ENCODE data around the gene SLC22A17. TPM values are rescaled to one million over a fixed set of nuclear protein-coding genes. Genes with fewer than 3 reads are reported as not detected.
A peak's percentile ranks its signal among the peaks of the same experiment; 100 is the strongest.
"Not testable (repeated sequence)": the region's sequence is repeated elsewhere in the genome, so short reads cannot be mapped to it uniquely, and the experiment has no call there.

SLC22A17 gene
- total RNA-seq (10 to 100 TPM; 13.4 to 27.3 TPM), polyA plus RNA-seq (1 to 10 TPM; 5.4 to 6.0 TPM)
- long read RNA-seq, donor 1, partial matches to known transcripts = 6 of 13 reads
- long read RNA-seq, donor 1, other reads (novel, unspliced or antisense) = 0 of 13 reads
- long read RNA-seq, donor 2, partial matches to known transcripts = 0 of 1 reads
- long read RNA-seq, donor 2, other reads (novel, unspliced or antisense) = 0 of 1 reads
- long read RNA-seq, donor 3, partial matches to known transcripts = 0 of 2 reads
- long read RNA-seq, donor 3, other reads (novel, unspliced or antisense) = 0 of 2 reads
- long read RNA-seq, donor 4, partial matches to known transcripts = 0 of 1 reads
- long read RNA-seq, donor 4, other reads (novel, unspliced or antisense) = 0 of 1 reads
- long read RNA-seq, donor 5, partial matches to known transcripts = 9 of 14 reads
- long read RNA-seq, donor 5, other reads (novel, unspliced or antisense) = 0 of 14 reads

- no peaks in the 10 kb centered on the region for H3K9me3 ChIP-seq (ENCODE audit: control insufficient read depth in 4 of 4, insufficient read depth in 3 of 4, low read length in 3 of 4)
- ATAC-seq (ENCODE audit: insufficient read depth, low FRiP score) (peak; percentile 74), DNase-seq (peak; percentile 93 to 96 (median 96))
- TF ChIP-seq, protein P1, sequence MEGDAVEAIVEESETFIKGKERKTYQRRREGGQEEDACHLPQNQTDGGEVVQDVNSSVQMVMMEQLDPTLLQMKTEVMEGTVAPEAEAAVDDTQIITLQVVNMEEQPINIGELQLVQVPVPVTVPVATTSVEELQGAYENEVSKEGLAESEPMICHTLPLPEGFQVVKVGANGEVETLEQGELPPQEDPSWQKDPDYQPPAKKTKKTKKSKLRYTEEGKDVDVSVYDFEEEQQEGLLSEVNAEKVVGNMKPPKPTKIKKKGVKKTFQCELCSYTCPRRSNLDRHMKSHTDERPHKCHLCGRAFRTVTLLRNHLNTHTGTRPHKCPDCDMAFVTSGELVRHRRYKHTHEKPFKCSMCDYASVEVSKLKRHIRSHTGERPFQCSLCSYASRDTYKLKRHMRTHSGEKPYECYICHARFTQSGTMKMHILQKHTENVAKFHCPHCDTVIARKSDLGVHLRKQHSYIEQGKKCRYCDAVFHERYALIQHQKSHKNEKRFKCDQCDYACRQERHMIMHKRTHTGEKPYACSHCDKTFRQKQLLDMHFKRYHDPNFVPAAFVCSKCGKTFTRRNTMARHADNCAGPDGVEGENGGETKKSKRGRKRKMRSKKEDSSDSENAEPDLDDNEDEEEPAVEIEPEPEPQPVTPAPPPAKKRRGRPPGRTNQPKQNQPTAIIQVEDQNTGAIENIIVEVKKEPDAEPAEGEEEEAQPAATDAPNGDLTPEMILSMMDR (IDR thresholded peaks at IDR 0.05; ENCODE audit: control extremely low read depth, extremely low read depth) = no peak
- peaks cover 0 to 13% (median 2%) of the 10 kb centered on the region in 4 donors for H3K36me3 ChIP-seq (ENCODE audit: control insufficient read depth in 4 of 4, insufficient read depth in 4 of 4, low read length in 4 of 4)
- no peaks in the 10 kb centered on the region for H3K27me3 ChIP-seq (ENCODE audit: control insufficient read depth in 3 of 3, insufficient read depth in 3 of 3, low read length in 2 of 3)
- H3K9ac ChIP-seq (ENCODE audit: insufficient read depth in 1 of 2, low read length in 2 of 2) = peak within 1 kb of the TSS in 1 of 2 donors; percentile 78
- H3K27ac ChIP-seq (ENCODE audit: low read depth in 1 of 2, low read length in 1 of 2) = no peak within 1 kb of the TSS
- H3K4me1 ChIP-seq (ENCODE audit: control insufficient read depth in 5 of 5, insufficient read depth in 5 of 5, low read length in 5 of 5) = peaks cover 0 to 10% (median 6%) of the 10 kb centered on the region in 5 donors
- H3K4me3 ChIP-seq = peak within 1 kb of the TSS; percentile 64
- 1 to 3% methylated on average over 36 to 42 of the region's 42 CpGs for WGBS, 2 donors
Observed at GRCh38 chr14:23352506-23353432, at the start of gene SLC22A17. Gene SLC22A17 (minus strand): TSS chr14:23352887.

GRCh38 chr14:23401291-23401690 lies 48.6 kb upstream of the SLC22A17 start:
- H3K27ac ChIP-seq (ENCODE audit: low read depth in 1 of 2, low read length in 1 of 2) = peak overlapping the region in 1 of 2 donors; percentile 91
- WGBS, 2 donors = 50 to 67% methylated on average over 4 of the region's 4 CpGs
- ATAC-seq (ENCODE audit: insufficient read depth, low FRiP score) (no peak), DNase-seq (no peak)
- no peaks in the 10 kb centered on the region for H3K4me1 ChIP-seq (ENCODE audit: control insufficient read depth in 5 of 5, insufficient read depth in 5 of 5, low read length in 5 of 5)
- no peak overlapping the region for H3K4me3 ChIP-seq
- TF ChIP-seq, protein P1 (IDR thresholded peaks at IDR 0.05; ENCODE audit: control extremely low read depth, extremely low read depth) = no peak
- peaks cover 0 to 5% (median 0%) of the 10 kb centered on the region in 4 donors for H3K9me3 ChIP-seq (ENCODE audit: control insufficient read depth in 4 of 4, insufficient read depth in 3 of 4, low read length in 3 of 4)
- no peaks in the 10 kb centered on the region for H3K36me3 ChIP-seq (ENCODE audit: control insufficient read depth in 4 of 4, insufficient read depth in 4 of 4, low read length in 4 of 4)
- H3K9ac ChIP-seq (ENCODE audit: insufficient read depth in 1 of 2, low read length in 2 of 2) = no peak overlapping the region
- H3K27me3 ChIP-seq (ENCODE audit: control insufficient read depth in 3 of 3, insufficient read depth in 3 of 3, low read length in 2 of 3) = peaks cover 0 to 5% (median 0%) of the 10 kb centered on the region in 3 donors

GRCh38 chr14:23400496-23401149 lies 47.9 kb upstream of the SLC22A17 start:
- 84 to 87% methylated on average over 16 of the region's 16 CpGs for WGBS, 2 donors
- not testable (repeated sequence) for ATAC-seq (ENCODE audit: insufficient read depth, low FRiP score); H3K27me3 ChIP-seq (ENCODE audit: control insufficient read depth in 3 of 3, insufficient read depth in 3 of 3, low read length in 2 of 3); H3K27ac ChIP-seq (ENCODE audit: low read depth in 1 of 2, low read length in 1 of 2); H3K9ac ChIP-seq (ENCODE audit: insufficient read depth in 1 of 2, low read length in 2 of 2); H3K4me3 ChIP-seq; H3K9me3 ChIP-seq (ENCODE audit: control insufficient read depth in 4 of 4, insufficient read depth in 3 of 4, low read length in 3 of 4); H3K36me3 ChIP-seq (ENCODE audit: control insufficient read depth in 4 of 4, insufficient read depth in 4 of 4, low read length in 4 of 4); H3K4me1 ChIP-seq (ENCODE audit: control insufficient read depth in 5 of 5, insufficient read depth in 5 of 5, low read length in 5 of 5); DNase-seq
